SJSA1 (cell line): ENCODE measurements around the gene PPM1M. TPM values are rescaled to one million over a fixed set of nuclear protein-coding genes. Genes with fewer than 3 reads are reported as not detected.
A peak's percentile ranks its signal among the peaks of the same experiment; 100 is the strongest.
"Not testable (repeated sequence)": the region's sequence is repeated elsewhere in the genome, so short reads cannot be mapped to it uniquely, and the experiment has no call there.

Experiments used
- DNase-seq, 2 experiments: peaks; one replicate each; pipeline ENCODE4 v3.0.0-alpha.2; 2015 to 2020; ENCODE audit warnings: low spot score in 2 of 2, low read depth in 1 of 2
- H3K27ac ChIP-seq: fragments of 250-450 bp; sonication (Bioruptor Pico); 2 replicates; pipeline ENCODE4 v1.5.1; 2020; ENCODE audit warnings: mild to moderate bottlenecking, moderate library complexity
- H3K27me3 ChIP-seq: fragments of 250-450 bp; sonication (Bioruptor Pico); replicated peaks from 2 replicates; pipeline ENCODE4 v1.5.1; 2020; ENCODE audit warnings: mild to moderate bottlenecking, moderate library complexity
- H3K36me3 ChIP-seq: fragments of 250-450 bp; sonication (Bioruptor Pico); 2 replicates; pipeline ENCODE4 v1.5.1; 2020; ENCODE audit warnings: mild to moderate bottlenecking
- H3K4me1 ChIP-seq: fragments of 250-450 bp; sonication (Bioruptor Pico); replicated peaks from 2 replicates; pipeline ENCODE4 v1.6.1; 2021; ENCODE audit warnings: mild to moderate bottlenecking
- H3K4me3 ChIP-seq: fragments of 250-450 bp; sonication (Bioruptor Pico); 2 replicates; pipeline ENCODE4 v1.5.1; 2020; ENCODE audit warnings: mild to moderate bottlenecking
- H3K9me3 ChIP-seq: fragments of 250-450 bp; sonication (Bioruptor Pico); replicated peaks from 2 replicates; pipeline ENCODE4 v1.5.1; 2020; ENCODE audit warnings: mild to moderate bottlenecking
- total RNA-seq: library from RNA; depleted of rRNA; stranded (reverse); fragments of >200 nt; shearing (Covaris generic); gene quantifications from 2 replicates; pipeline ENCODE4 v1.2.3, GENCODE V29; 2014

Gene PPM1M
- total RNA-seq, 1 experiment from 2014 or later: 5.5 TPM

GRCh38 chr3:52254608-52255007 is 9.0 kb downstream of the PPM1M start:
- 0 out of 2 replicates have a peak, but pooled peaks cover 4% of the 10 kb centered on the region for H3K4me1 ChIP-seq
- DNase-seq: no peak
- no peaks in the 10 kb centered on the region for H3K27me3 ChIP-seq
- no peaks in the 10 kb centered on the region for H3K9me3 ChIP-seq
- H3K36me3 ChIP-seq: peaks cover 92% of the 10 kb centered on the region
- no peak overlapping the region for H3K27ac ChIP-seq
- H3K4me3 ChIP-seq: no peak overlapping the region

- no peak overlapping the region for H3K4me3 ChIP-seq
- no peaks in the 10 kb centered on the region for H3K9me3 ChIP-seq
- 0 out of 2 replicates have a peak, but pooled peaks cover 4% of the 10 kb centered on the region for H3K4me1 ChIP-seq
- no peak overlapping the region for H3K27ac ChIP-seq
- no peaks in the 10 kb centered on the region for H3K27me3 ChIP-seq
- H3K36me3 ChIP-seq: peaks cover 96% of the 10 kb centered on the region
- DNase-seq: no peak
Measured at GRCh38 chr3:52256159-52256558, 10.6 kb downstream of the PPM1M start.

GRCh38 chr3:52256622-52257021 is 11.1 kb downstream of the PPM1M start:
- Histone ChIP-seq H3K4me3 (no peak overlapping the region), H3K9me3 (no peaks in the 10 kb centered on the region), H3K4me1 (0 out of 2 replicates have a peak, but pooled peaks cover 4% of the 10 kb centered on the region), H3K36me3 (peaks cover 96% of the 10 kb centered on the region), H3K27ac (no peak overlapping the region), H3K27me3 (no peaks in the 10 kb centered on the region)
- no peak for DNase-seq

GRCh38 chr3:52257911-52258310 is 12.4 kb downstream of the PPM1M start:
- Histone ChIP-seq H3K27ac (no peak overlapping the region), H3K36me3 (peaks cover 99% of the 10 kb centered on the region), H3K27me3 (no peaks in the 10 kb centered on the region), H3K9me3 (no peaks in the 10 kb centered on the region), H3K4me3 (no peak overlapping the region), H3K4me1 (0 out of 2 replicates have a peak, but pooled peaks cover 4% of the 10 kb centered on the region)
- no peak for DNase-seq

- Histone ChIP-seq H3K4me3 (no peak overlapping the region), H3K9me3 (no peaks in the 10 kb centered on the region), H3K36me3 (peaks cover 99% of the 10 kb centered on the region), H3K4me1 (0 out of 2 replicates have a peak, but pooled peaks cover 4% of the 10 kb centered on the region), H3K27me3 (no peaks in the 10 kb centered on the region), H3K27ac (no peak overlapping the region)
- no peak for DNase-seq
Measured at GRCh38 chr3:52259035-52259434, 13.5 kb downstream of the PPM1M start.

GRCh38 chr3:52259448-52259847 is 13.9 kb downstream of the PPM1M start:
- H3K4me3 ChIP-seq: no peak overlapping the region
- H3K36me3 ChIP-seq: peaks cover 99% of the 10 kb centered on the region
- no peak for DNase-seq
- no peaks in the 10 kb centered on the region for H3K9me3 ChIP-seq
- no peak overlapping the region for H3K27ac ChIP-seq
- H3K27me3 ChIP-seq: no peaks in the 10 kb centered on the region
- H3K4me1 ChIP-seq: 0 out of 2 replicates have a peak, but pooled peaks cover 4% of the 10 kb centered on the region

GRCh38 chr3:52262447-52262846 is 16.9 kb downstream of the PPM1M start:
- H3K36me3 ChIP-seq: peaks cover 96% of the 10 kb centered on the region
- no peak overlapping the region for H3K27ac ChIP-seq
- no peaks in the 10 kb centered on the region for H3K27me3 ChIP-seq
- H3K9me3 ChIP-seq: no peaks in the 10 kb centered on the region
- no peak for DNase-seq
- H3K4me3 ChIP-seq: no peak overlapping the region
- H3K4me1 ChIP-seq: 0 out of 2 replicates have a peak, but pooled peaks cover 4% of the 10 kb centered on the region

GRCh38 chr3:52265387-52265786 is 19.8 kb downstream of the PPM1M start:
- H3K4me1 ChIP-seq: peaks cover 7% of the 10 kb centered on the region

GRCh38 chr3:52268036-52268435 is 22.5 kb downstream of the PPM1M start:
- H3K27ac ChIP-seq: no peak overlapping the region
- no peaks in the 10 kb centered on the region for H3K9me3 ChIP-seq
- H3K4me1 ChIP-seq: peaks cover 15% of the 10 kb centered on the region
- no peaks in the 10 kb centered on the region for H3K27me3 ChIP-seq
- no peak for DNase-seq
- no peak overlapping the region for H3K4me3 ChIP-seq
- H3K36me3 ChIP-seq: peaks cover 88% of the 10 kb centered on the region

More at GRCh38 chr3:52265387-52265786, 19.8 kb downstream of the PPM1M start:
- Histone ChIP-seq H3K9me3 (no peaks in the 10 kb centered on the region), H3K36me3 (peaks cover 94% of the 10 kb centered on the region), H3K27me3 (no peaks in the 10 kb centered on the region), H3K4me3 (no peak overlapping the region), H3K27ac (no peak overlapping the region)
- DNase-seq: no peak

GRCh38 chr3:52269776-52270175 is 24.2 kb downstream of the PPM1M start:
- H3K36me3 ChIP-seq: peaks cover 84% of the 10 kb centered on the region
- no peak overlapping the region for H3K27ac ChIP-seq

GRCh38 chr3:52270252-52270754 is 24.7 kb downstream of the PPM1M start:
- H3K9me3 ChIP-seq: no peaks in the 10 kb centered on the region
- H3K4me3 ChIP-seq: no peak overlapping the region
- DNase-seq: peak in 1 of 2 experiments; percentile 37
- peaks cover 87% of the 10 kb centered on the region for H3K36me3 ChIP-seq
- H3K27me3 ChIP-seq: no peaks in the 10 kb centered on the region
- H3K4me1 ChIP-seq: peaks cover 16% of the 10 kb centered on the region
- H3K27ac ChIP-seq: no peak overlapping the region; the same call in 1 of the 2 replicates

More at GRCh38 chr3:52269776-52270175, 24.2 kb downstream of the PPM1M start:
- peaks cover 15% of the 10 kb centered on the region for H3K4me1 ChIP-seq
- no peaks in the 10 kb centered on the region for H3K9me3 ChIP-seq
- H3K4me3 ChIP-seq: no peak overlapping the region
- no peaks in the 10 kb centered on the region for H3K27me3 ChIP-seq
- no peak for DNase-seq

- H3K9me3 ChIP-seq, H3K27me3 ChIP-seq, H3K27ac ChIP-seq, DNase-seq, H3K4me3 ChIP-seq: not testable (repeated sequence)
- H3K36me3 ChIP-seq: peaks cover 78% of the 10 kb centered on the region
- H3K4me1 ChIP-seq: peaks cover 25% of the 10 kb centered on the region
Measured at GRCh38 chr3:52272172-52272571, 26.6 kb downstream of the PPM1M start.

GRCh38 chr3:52272831-52273230 is 27.3 kb downstream of the PPM1M start:
- Histone ChIP-seq H3K27ac (no peak overlapping the region), H3K4me1 (peaks cover 25% of the 10 kb centered on the region), H3K36me3 (peaks cover 72% of the 10 kb centered on the region), H3K4me3 (no peak overlapping the region), H3K27me3 (no peaks in the 10 kb centered on the region), H3K9me3 (no peaks in the 10 kb centered on the region)
- DNase-seq: no peak

- H3K4me1 ChIP-seq: peaks cover 35% of the 10 kb centered on the region
- peaks cover 62% of the 10 kb centered on the region for H3K36me3 ChIP-seq
- not testable (repeated sequence) for H3K9me3 ChIP-seq, DNase-seq, H3K4me3 ChIP-seq, H3K27ac ChIP-seq, H3K27me3 ChIP-seq
Measured at GRCh38 chr3:52274781-52275180, 29.2 kb downstream of the PPM1M start.
